ENCODE results near the gene GKN2. TPM values are rescaled to one million over a fixed set of nuclear protein-coding genes. Genes with fewer than 3 reads are reported as not detected.

The GKN2 gene
- total and polyA plus RNA-seq, 2 donors (not counting 1 experiment from before 2014, with no cell fraction given) = not detected

GRCh38 chr2:68987021-68987503 lies 34.4 kb upstream of the GKN2 start:
- peaks cover 4% of the 10 kb centered on the region for H3K27me3 ChIP-seq (ENCODE audit: control insufficient read depth, insufficient read depth, low read length)
- no peaks in the 10 kb centered on the region for H3K4me1 ChIP-seq (ENCODE audit: control insufficient read depth, extremely low read depth, insufficient read depth, low read length)
- no peak overlapping the region for H3K4me2 ChIP-seq (ENCODE audit: extremely low read depth, insufficient read depth, low read length)
- H4K20me1 ChIP-seq (ENCODE audit: control insufficient read depth, extremely low read depth, insufficient read depth, low read length) = no peaks in the 10 kb centered on the region
- H3K79me2 ChIP-seq (ENCODE audit: control insufficient read depth, insufficient read depth, low read length) = no peaks in the 10 kb centered on the region
- H3K9ac ChIP-seq (ENCODE audit: insufficient read depth, low read length) = no peak overlapping the region
- H3K27ac ChIP-seq (ENCODE audit: insufficient read depth, low read length) = no peak overlapping the region
- H3K9me3 ChIP-seq (ENCODE audit: control insufficient read depth, insufficient read depth, low read depth, low read length) = no peaks in the 10 kb centered on the region
- DNase-seq (ENCODE audit: low read depth in 2 of 2) = no peak
- TF ChIP-seq CTCF (conservative IDR thresholded peaks at IDR 0.05 in 1 of 2, IDR thresholded peaks at IDR 0.05 in 1 of 2; ENCODE audit: low read depth in 1 of 2, low read length in 2 of 2) (no peak), EZH2 (IDR thresholded peaks at IDR 0.05; ENCODE audit: low read length, missing control alignments) (no peak)
- no peak overlapping the region for H2AFZ ChIP-seq (ENCODE audit: low read length)
- no peaks in the 10 kb centered on the region for H3K36me3 ChIP-seq (ENCODE audit: control insufficient read depth, insufficient read depth, low read length)
- no peak overlapping the region for H3K4me3 ChIP-seq (replicated peaks in 1 of 4; ENCODE audit: control extremely low read depth in 1 of 4, insufficient read depth in 1 of 4, low read depth in 3 of 4, low read length in 4 of 4)

GRCh38 chr2:68980956-68981355 lies 28.3 kb upstream of the GKN2 start:
- DNase-seq (ENCODE audit: low read depth in 2 of 2) = peak in 1 of 2 donors; percentile 37
- Histone ChIP-seq H3K9ac (ENCODE audit: insufficient read depth, low read length) (no peak overlapping the region), H2AFZ (ENCODE audit: low read length) (no peak overlapping the region), H3K36me3 (ENCODE audit: control insufficient read depth, insufficient read depth, low read length) (no peaks in the 10 kb centered on the region), H3K9me3 (ENCODE audit: control insufficient read depth, insufficient read depth, low read depth, low read length) (no peaks in the 10 kb centered on the region), H4K20me1 (ENCODE audit: control insufficient read depth, extremely low read depth, insufficient read depth, low read length) (no peaks in the 10 kb centered on the region), H3K4me3 (replicated peaks in 1 of 4; ENCODE audit: control extremely low read depth in 1 of 4, insufficient read depth in 1 of 4, low read depth in 3 of 4, low read length in 4 of 4) (no peak overlapping the region), H3K27me3 (ENCODE audit: control insufficient read depth, insufficient read depth, low read length) (no peaks in the 10 kb centered on the region), H3K27ac (ENCODE audit: insufficient read depth, low read length) (no peak overlapping the region), H3K4me2 (ENCODE audit: extremely low read depth, insufficient read depth, low read length) (no peak overlapping the region), H3K79me2 (ENCODE audit: control insufficient read depth, insufficient read depth, low read length) (no peaks in the 10 kb centered on the region), H3K4me1 (ENCODE audit: control insufficient read depth, extremely low read depth, insufficient read depth, low read length) (no peaks in the 10 kb centered on the region)
- no peak for TF ChIP-seq EZH2 (IDR thresholded peaks at IDR 0.05; ENCODE audit: low read length, missing control alignments)
- no peak for TF ChIP-seq CTCF (conservative IDR thresholded peaks at IDR 0.05 in 1 of 2, IDR thresholded peaks at IDR 0.05 in 1 of 2; ENCODE audit: low read depth in 1 of 2, low read length in 2 of 2)

GRCh38 chr2:68978098-68978497 lies 25.4 kb upstream of the GKN2 start:
- no peak for DNase-seq (ENCODE audit: low read depth in 2 of 2)
- Histone ChIP-seq H3K4me2 (ENCODE audit: extremely low read depth, insufficient read depth, low read length) (no peak overlapping the region), H3K36me3 (ENCODE audit: control insufficient read depth, insufficient read depth, low read length) (no peaks in the 10 kb centered on the region), H3K4me1 (ENCODE audit: control insufficient read depth, extremely low read depth, insufficient read depth, low read length) (no peaks in the 10 kb centered on the region), H3K79me2 (ENCODE audit: control insufficient read depth, insufficient read depth, low read length) (no peaks in the 10 kb centered on the region), H3K27me3 (ENCODE audit: control insufficient read depth, insufficient read depth, low read length) (no peaks in the 10 kb centered on the region), H4K20me1 (ENCODE audit: control insufficient read depth, extremely low read depth, insufficient read depth, low read length) (no peaks in the 10 kb centered on the region), H2AFZ (ENCODE audit: low read length) (no peak overlapping the region), H3K9me3 (ENCODE audit: control insufficient read depth, insufficient read depth, low read depth, low read length) (no peaks in the 10 kb centered on the region), H3K4me3 (replicated peaks in 1 of 4; ENCODE audit: control extremely low read depth in 1 of 4, insufficient read depth in 1 of 4, low read depth in 3 of 4, low read length in 4 of 4) (no peak overlapping the region), H3K9ac (ENCODE audit: insufficient read depth, low read length) (no peak overlapping the region), H3K27ac (ENCODE audit: insufficient read depth, low read length) (no peak overlapping the region)
- TF ChIP-seq EZH2 (IDR thresholded peaks at IDR 0.05; ENCODE audit: low read length, missing control alignments) (no peak), CTCF (conservative IDR thresholded peaks at IDR 0.05 in 1 of 2, IDR thresholded peaks at IDR 0.05 in 1 of 2; ENCODE audit: low read depth in 1 of 2, low read length in 2 of 2) (no peak)

All from fibroblast of lung (primary cell).